Occipital lobe (tissue), 2 donors: Measurements from ENCODE around the gene PRKCA. TPM values are rescaled to one million over a fixed set of nuclear protein-coding genes. Genes with fewer than 3 reads are reported as not detected.

Experiments used
- DNase-seq: peaks from one replicate; lab custom pipeline; 2025; lab: John Stamatoyannopoulos, UW
- total RNA-seq: library from RNA; depleted of rRNA; stranded (reverse); fragments of >200 nt; gene quantifications from one replicate; pipeline ENCODE4 v1.2.3, GENCODE V29; 2014

Gene PRKCA
- total RNA-seq, 1 donor from 2014 or later: 29.9 TPM

DNA sequence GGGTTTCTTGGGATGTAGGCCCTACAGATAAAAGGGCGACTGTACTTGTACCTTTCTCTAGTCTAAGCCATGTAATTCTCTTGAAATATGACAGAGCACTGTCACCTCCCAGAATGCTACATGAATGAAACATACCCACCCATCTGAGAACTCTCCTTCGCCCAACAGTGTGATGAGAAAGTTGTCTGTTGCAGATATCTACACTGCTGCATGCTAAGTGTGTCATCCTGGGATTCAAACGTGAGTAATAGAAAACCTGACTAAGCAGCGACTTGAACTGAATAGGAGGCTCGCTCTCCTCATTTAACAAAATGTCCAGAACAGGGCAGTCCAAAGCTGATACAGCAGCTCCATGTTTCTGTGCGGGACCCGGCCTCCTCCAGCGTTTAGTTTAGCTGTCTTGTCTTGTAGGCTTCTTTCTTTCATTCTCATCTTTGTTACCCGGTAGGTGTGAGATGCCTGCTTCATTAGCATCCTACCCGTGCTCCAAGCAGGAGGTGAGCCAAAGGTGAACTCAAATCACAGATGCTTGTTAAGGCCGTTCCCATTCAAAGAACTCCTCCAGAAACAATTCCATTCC, 211.9 kb downstream of the PRKCA start:
- no peak for DNase-seq

DNA sequence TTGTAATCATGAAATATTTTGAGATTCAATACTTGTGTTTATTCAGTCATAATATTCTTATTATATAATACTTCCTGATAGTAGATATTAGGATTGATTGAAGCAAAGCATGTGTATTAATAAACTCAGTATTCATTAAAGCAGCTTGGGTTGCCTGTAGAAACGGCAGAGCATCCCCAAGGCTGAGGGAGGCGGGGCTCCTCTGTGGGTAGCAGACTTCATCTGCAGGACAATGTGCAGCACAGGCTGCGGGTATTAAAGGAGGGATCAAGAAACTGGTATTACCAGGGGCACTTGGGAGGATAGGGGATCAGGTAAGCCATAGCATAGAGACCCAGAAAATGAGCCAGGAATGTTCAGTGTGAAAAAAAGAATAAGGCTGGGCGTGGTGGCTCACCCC, 213.6 kb downstream of the PRKCA start:
- DNase-seq: no peak

DNA sequence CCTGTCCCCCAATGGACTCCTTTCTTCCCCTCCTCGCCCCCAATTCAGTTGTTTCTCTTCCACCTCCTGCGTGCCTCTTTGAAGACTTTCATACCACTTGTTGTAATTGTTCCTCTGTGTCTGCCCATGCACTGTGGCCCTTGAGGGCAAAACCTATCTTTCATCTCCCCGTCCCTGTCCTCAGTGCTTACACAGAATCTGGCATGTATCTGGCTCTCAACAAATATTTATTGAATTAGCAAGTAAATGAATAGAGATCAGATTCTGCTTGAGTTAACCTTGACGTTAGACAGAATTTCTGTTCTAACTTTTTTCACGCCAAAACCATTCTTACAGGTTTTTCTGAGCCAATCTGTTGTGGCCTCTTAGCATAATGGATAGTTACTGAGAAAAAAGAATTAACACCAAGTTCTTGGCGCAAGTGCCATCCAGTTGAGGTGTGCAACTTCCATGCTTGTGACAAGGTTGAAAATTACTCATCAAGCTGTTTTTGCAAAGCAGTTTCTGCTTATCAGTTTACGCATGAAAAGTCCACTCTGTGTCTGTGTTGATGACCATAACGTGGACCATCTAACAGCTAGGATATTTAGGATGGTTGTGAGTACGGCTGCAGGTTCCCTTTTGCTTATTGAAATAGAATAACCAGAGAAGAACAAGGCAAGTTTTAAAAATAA, 215.1 kb downstream of the PRKCA start:
- DNase-seq: no peak

DNA sequence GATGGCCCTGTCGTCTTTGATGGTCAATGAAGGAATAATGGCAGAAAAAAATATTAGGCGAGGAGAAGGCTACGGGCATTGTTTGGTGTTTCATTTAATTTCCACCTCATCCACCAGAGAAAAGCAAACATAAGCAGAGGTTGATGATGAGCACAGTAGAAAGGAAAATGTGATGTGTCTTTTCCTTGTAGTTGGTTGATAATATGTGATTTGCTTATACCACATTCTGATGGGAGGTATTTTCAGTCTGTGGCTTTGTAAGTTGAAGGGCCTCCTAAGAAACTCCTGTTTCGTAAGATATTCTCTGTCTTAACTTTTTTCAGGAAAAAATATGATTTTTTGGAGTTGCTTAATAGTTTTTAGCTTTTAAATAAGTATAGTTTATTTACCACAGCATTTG, 215.7 kb downstream of the PRKCA start:
- DNase-seq: no peak

DNA sequence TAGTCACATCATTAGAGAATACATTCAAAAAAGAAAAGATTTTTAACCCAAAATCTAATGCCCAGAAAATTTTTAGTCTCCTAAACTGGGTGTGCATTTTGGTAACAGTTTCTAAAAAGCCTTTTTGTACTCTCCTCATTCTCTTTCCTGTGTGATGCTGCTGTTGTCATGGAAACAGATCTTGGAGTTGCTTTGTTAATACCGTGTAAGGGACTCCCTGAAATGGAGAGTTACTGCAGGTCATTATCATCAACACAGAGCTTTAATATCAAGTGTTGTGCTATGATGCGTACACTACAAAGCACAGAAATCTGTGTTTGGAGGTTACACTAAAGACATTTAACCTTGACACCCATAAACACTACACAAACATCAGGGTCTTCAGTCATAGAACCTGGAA, 216.3 kb downstream of the PRKCA start:
- no peak for DNase-seq

DNA sequence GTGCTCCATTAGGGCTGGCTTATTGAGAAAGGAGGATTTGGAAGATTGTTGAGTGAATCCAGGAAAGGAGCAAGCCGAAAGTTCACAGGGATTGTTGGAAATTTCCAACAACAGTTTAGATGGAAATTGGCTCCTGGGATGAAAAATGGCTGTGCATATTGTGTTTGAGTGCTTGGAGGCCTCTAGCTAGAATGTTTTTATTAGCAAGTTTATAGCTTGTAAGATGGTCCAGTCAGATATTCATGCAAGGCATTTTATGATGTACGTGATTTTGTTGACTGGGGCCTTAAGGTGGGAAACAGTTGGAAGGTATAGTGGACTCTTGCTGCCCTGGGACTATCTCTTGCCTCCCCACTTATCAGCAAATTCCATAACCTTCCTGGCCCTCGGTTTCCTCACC, 216.7 kb downstream of the PRKCA start:
- no peak for DNase-seq

DNA sequence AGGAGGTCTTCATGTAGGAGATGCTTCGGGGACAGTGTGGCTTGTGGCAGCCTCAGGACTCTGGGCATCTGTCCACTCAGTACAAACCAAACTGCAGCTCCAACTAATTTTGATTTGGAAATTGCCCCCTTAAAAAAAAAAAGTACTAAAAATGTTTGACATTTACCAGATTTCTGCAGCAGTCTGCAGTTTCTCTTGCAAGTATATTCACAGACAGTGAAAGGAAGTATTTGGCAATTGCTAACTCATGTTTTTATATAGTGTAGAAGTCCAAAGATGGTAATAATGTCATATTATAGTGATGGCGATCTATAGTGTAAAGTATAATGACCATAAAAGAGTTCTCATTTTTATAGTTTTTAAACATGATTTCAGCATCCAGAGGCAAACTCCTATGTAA, 218.6 kb downstream of the PRKCA start:
- DNase-seq: no peak

DNA sequence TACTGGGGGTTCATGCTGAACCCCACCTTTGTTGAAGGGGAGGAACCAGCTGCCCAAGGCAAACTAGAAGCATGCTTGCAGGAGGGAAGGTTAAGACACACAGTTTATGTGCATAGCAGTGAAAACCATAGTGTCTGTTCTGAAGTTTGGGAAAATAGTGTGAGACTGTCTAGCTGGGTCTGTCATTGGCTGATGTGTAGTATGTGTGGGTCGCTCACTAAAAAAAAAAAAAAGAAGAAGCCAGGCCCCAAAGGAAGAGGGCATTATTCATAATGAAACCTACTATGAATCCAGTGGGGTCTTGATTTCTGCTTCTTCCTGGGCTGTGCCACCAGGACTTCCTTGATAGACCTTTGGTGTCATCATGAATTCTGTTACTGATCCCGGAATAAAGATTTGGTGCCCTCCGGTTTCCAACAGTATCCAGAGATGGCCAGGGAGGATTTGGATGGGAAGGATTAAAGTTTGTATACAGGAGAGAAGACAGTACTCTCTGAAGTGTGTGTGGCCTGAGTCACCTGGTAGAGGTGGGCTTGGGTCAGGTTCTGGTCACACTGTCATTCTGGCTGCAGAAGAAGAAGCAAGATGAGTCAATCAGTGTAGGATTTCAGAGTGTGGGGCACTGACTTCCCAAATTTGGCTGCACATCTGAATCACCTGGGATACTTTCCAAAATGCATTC, 220.3 kb downstream of the PRKCA start:
- no peak for DNase-seq

DNA sequence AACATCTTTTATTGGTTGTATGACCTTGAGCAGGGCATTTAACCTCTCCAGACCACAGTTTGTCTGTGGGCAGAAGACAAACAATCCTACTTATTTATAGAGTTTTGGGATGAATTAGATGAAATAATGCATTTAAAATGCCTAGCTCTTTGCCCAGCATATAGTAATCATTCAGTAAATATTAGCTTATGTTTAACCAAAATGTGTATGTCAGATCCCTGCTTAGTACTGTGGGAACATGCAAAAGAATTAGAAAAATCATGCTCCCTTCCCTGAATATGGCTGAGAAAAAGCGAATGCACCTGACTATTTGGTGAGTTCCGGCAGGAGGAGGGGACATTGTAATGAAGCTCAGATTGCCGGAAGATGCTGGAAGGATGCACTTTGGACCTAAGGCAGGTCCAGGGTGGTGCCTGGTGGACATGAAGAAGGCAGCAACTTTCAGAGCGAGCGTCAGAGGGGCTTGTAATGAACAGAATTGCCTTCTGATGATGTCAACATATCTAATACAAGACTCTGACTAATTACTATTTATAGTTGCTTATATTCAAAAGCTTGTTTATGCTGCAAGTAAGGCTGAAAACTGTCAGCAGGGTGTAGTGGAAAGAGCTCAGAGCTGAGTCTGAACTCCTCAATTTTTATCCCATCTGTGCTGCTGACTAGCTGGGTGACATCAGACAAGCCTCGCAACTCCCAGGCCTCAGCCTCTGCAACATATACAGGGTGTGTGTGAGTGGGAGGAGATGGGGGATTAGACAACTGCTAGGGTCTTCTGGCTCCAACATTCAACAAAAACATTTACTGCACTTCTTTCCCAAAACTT, 221.2 kb downstream of the PRKCA start:
- no peak for DNase-seq

DNA sequence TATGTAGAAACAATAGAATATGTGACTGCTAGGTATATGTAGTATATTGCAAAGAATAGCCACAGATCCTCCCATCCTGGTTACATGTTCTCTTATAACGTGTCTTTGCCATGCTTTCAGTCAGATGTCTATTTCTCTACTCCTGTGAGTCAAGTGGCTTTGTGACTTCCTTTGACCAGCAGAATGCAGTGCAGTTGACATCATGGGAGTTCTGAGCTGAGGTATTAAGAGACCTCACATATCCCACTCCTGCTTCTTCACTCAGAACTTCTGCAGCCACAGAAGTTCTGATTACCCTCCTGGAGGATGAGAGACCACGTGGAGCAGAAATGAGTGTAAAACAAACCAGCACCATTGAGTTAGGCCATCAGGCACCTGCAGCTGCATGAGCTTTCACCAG, 222.5 kb downstream of the PRKCA start:
- DNase-seq: no peak

DNA sequence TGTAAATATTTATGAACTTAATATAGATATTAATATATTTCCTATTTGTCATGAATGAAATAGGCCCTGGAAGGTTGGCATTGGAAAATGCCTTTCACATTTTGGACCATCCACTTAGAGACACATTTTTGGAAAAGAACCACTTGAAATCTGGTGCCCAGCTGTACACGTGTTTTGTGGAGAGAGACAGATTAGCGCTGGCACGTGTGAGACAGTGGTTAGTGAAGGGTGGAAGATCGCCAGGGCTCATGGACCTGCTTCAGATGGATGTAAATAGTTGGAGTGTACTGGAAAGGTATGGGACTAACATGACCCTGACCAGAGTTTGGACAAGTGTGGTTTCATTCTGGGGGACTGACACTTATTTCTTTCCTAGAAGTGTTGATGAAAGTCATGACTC, 222.9 kb downstream of the PRKCA start:
- no peak for DNase-seq

DNA sequence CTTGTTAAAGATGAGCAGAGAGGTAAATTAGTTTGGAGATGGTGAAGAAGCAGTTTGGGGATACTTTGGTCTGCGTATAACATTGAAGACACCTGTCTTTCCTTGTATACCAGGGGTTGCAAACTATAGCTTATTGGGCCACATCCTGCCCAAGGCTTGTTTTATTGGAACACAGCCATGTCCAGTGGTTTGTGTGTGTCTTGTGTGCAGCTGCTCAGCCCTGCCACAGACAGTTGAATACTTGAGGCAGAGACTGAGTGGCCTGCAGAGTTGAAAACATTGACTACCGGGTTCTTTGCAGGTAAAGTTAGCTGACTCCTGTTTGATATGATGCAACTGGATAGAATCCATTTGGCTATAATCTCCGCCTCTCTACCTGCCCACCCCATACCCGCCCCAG, 224.4 kb downstream of the PRKCA start:
- no peak for DNase-seq

DNA sequence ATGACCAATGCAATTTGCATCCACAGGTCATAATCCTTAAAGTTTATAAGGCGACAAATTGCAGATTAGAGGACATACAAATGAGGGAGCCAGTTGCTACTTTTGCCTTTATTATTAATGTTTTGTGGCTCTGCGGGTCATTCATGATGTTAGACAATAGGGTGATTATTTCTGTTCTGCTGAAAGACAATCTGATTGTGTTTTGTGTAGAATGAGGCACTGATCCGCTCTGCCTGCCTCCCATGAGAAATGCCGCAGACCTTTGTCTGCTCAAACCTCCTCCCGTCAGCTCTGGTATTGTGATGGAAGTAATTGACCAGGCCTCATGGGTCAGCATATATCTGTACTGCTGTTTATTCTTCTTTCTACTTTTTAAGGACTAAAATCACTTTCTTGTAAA, 224.9 kb downstream of the PRKCA start:
- DNase-seq: no peak

DNA sequence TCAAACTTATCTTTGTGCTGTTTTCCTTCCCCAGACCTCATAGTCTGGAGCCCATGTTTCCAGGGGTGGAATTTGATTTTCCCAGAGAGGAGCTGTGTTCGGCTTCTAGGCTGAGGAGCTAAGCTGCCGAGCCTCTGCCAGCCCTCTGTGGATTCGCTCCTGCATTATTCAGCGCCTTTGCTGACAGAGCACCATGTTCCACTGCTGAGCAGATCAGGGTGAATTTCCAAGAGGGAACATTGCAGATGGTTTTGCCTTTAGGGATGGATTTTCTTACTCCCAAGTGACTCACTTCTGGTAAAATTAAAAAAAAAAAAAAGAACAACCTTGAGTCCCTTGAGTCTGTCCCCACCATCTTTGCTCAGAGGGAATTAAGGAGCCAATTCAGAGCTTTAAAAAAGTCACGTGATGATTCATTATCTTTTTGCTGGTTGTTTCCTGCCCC, 229.5 kb downstream of the PRKCA start:
- DNase-seq: peak; percentile 40

DNA sequence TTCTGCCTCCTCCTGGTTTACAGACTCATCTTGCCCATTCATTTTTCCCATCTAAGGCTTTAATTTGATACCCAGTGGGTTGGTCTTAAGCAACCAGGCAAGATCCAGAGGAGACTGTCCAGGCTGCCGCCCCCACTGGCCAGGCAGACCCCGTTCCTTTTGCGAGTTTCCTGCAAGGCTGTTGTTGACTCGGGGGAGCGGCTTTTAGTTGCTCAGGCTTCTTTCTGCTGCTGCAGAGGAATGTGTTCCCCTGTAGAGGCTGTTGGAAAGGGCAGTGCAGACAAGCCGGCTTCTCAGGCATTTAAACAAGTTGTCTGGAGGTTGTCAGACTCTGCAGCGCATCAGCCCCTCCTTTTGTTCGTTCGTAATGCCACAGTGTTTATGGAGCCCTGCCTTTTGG, 231.2 kb downstream of the PRKCA start:
- DNase-seq: no peak

DNA sequence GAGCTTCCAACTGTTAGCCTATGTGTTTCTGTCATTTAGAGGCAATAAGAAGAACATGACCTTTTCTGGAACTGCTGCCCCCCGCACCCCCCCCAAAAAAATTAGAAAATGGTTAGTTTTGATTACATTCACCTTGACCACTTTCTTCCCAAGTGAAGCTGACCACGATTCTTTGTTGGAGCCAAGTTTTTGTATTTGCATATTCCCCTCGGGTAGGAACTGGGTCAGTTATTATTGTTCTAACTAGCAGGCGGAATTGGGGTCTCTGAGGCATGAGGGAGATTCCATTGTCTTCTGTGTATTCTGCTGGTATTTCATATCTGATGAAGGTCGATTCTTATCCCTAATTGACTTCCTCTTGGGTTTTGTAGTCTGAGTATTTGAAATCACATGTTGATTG, 231.6 kb downstream of the PRKCA start:
- DNase-seq: no peak

DNA sequence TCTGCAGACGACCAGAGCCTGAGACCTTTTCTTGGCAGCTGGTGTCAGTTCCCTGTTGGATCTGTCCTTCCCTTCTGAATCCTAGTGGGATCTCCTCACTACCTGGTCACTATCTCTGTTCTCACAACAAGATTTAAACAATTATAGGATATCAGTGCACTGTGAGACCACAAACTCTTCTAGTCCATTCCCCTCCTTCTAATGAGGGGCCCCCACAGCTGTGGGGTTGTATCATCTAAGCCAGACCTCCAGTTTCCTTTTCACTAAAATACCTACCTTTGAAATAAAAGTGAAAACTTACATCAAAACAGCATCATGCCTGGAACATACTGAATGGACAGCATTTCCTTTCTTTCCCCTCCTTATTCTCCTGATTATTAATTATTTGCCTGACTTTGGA, 233.2 kb downstream of the PRKCA start:
- no peak for DNase-seq

DNA sequence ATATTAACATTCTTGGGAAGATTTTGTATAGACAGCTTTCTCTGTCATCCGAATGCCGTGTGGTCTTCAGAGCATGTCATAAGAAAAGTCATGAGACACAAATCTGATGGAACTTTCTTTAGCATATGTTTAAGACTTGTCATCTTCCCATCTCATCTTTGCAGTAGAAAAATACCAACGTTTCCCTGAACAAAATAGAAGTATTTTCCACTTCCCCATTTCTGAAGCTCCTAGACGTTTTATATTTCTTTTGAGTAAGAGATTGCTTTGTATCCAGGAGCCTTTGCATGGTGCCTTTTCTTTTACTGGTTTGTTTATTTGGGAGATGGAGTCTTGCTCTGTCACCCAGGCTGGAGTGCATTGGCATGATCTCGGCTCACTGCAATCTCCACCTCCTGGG, 235.1 kb downstream of the PRKCA start:
- no peak for DNase-seq

DNA sequence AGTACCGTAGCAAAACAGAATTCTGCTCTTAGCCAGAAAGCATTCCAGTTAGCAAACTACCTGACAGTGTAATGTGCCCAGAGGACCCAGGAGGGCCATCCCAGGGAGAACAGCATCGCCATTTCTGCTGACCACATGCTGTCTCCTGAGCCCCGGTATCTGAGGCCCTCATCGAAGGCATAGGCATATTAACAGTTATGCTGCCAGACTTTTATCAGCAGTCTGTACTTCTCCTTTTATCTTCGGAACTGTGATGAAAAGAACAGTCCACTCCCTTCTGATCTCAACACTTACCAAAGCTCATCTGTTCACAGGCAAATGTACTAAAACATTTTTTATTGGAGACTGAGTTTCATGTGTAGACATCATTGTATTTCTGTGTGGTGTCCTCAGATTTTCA, 236.4 kb downstream of the PRKCA start:
- DNase-seq: no peak

DNA sequence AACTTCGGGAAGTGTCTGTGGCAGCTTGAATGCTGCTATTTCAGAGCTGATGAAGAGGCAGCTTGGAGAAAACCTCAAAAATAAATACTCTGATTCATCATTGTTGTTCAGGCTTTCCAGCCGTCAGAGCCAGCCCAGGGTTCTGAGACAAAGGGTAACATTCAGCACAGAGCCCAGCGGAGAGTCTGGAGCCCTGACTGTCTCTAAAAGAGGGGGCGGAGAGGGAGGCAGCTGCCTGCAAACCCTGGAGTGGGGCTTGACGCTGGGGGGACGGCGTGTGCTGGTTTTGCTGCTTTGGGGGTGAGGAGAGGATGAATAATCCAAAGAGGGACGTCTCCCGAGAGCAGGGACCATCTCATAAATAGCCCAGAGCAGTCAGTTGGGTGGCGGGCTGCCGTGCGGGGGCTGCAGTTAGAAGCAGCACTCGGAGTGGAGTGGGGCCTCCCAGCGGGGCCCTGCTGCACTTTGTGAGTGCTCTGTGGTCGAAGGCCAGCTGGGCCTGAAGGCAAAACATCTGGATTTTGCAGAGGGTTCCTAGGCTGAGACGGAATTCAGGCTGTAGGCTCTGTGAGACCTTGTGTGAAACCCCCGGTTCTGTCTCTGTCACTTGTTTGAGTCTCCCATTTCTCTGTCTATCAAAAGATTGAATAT, 237.8 kb downstream of the PRKCA start:
- peak; percentile 90 for DNase-seq

DNA sequence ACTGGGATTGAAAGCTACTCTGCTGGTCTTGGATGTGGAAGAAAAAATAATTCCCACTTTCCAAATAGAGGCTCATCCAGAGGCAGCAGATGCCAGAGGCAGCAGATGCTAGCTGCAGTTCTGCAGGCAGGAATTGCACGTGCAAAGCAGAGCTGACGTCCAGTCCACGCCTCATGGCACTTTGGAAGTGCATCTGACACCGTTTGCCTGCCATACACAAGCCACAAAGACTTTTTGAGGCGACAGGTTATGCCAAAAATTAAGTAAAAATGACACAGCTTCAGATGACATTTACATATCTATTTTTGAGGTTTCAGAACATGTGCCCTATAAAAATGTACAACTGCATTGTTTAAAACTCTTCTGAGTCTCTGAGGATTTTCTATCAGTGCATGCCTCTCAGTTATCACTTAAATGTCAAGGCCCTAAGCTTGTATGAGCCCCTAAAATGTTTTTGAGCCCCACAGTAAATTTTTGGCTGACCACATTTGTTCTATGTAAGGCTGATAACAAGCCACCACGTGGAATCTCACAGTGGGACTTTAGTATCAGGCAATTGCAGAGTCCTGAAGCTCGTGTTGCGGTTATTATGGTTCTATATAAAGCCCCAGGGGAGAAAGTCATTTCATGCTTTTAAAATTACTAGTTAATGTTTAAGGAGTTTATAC, 239.2 kb downstream of the PRKCA start:
- no peak for DNase-seq
